ENCODE measurements around the gene DMD.

The DMD gene

GRCh38 chrX:31337332-31337731 lies 1874.0 kb downstream of the DMD start:
- DNase-seq (ENCODE audit: low spot score), result no peak

GRCh38 chrX:31336419-31336818 lies 1874.9 kb downstream of the DMD start:
- no peak for DNase-seq (ENCODE audit: low spot score)

- no peak for DNase-seq (ENCODE audit: low spot score)
Measured at GRCh38 chrX:31334997-31335396, 1876.4 kb downstream of the DMD start.

- no peak for DNase-seq (ENCODE audit: low spot score)
Measured at GRCh38 chrX:31333165-31333831, 1878.1 kb downstream of the DMD start.

GRCh38 chrX:31331928-31332327 lies 1879.4 kb downstream of the DMD start:
- DNase-seq (ENCODE audit: low spot score), result no peak

GRCh38 chrX:31331015-31331414 lies 1880.3 kb downstream of the DMD start:
- DNase-seq (ENCODE audit: low spot score), result no peak

GRCh38 chrX:31329298-31329697 lies 1882.1 kb downstream of the DMD start:
- DNase-seq (ENCODE audit: low spot score), result no peak

GRCh38 chrX:31323658-31324057 lies 1887.7 kb downstream of the DMD start:
- DNase-seq (ENCODE audit: low spot score), result peak; percentile 2

GRCh38 chrX:31320740-31321139 lies 1890.6 kb downstream of the DMD start:
- no peak for DNase-seq (ENCODE audit: low spot score)

GRCh38 chrX:31319586-31319985 lies 1891.8 kb downstream of the DMD start:
- no peak for DNase-seq (ENCODE audit: low spot score)

GRCh38 chrX:31318866-31319265 lies 1892.5 kb downstream of the DMD start:
- no peak for DNase-seq (ENCODE audit: low spot score)

GRCh38 chrX:31316340-31316991 lies 1894.9 kb downstream of the DMD start:
- DNase-seq (ENCODE audit: low spot score), result no peak

GRCh38 chrX:31314921-31315320 lies 1896.4 kb downstream of the DMD start:
- no peak for DNase-seq (ENCODE audit: low spot score)

GRCh38 chrX:31307952-31308351 lies 1903.4 kb downstream of the DMD start:
- DNase-seq (ENCODE audit: low spot score), result no peak

GRCh38 chrX:31302573-31303075 lies 1908.7 kb downstream of the DMD start:
- no peak for DNase-seq (ENCODE audit: low spot score)

GRCh38 chrX:31301941-31302340 lies 1909.4 kb downstream of the DMD start:
- DNase-seq (ENCODE audit: low spot score), result no peak

GRCh38 chrX:31301203-31301602 lies 1910.1 kb downstream of the DMD start:
- DNase-seq (ENCODE audit: low spot score), result no peak

GRCh38 chrX:31298916-31299315 lies 1912.4 kb downstream of the DMD start:
- no peak for DNase-seq (ENCODE audit: low spot score)

- DNase-seq (ENCODE audit: low spot score), result no peak
Measured at GRCh38 chrX:31297881-31298280, 1913.5 kb downstream of the DMD start.

- DNase-seq (ENCODE audit: low spot score), result no peak
Measured at GRCh38 chrX:31294475-31294874, 1916.9 kb downstream of the DMD start.

GRCh38 chrX:31293409-31293808 lies 1917.9 kb downstream of the DMD start:
- DNase-seq (ENCODE audit: low spot score), result peak; percentile 17

GRCh38 chrX:31291131-31291530 lies 1920.2 kb downstream of the DMD start:
- DNase-seq (ENCODE audit: low spot score), result no peak

GRCh38 chrX:31287861-31288260 lies 1923.5 kb downstream of the DMD start:
- DNase-seq (ENCODE audit: low spot score), result no peak

GRCh38 chrX:31280580-31280979 lies 1930.8 kb downstream of the DMD start:
- DNase-seq (ENCODE audit: low spot score), result no peak
